Endodermal cell (in vitro differentiated cells): ENCODE results near the gene SMYD1. TPM values are rescaled to one million over a fixed set of nuclear protein-coding genes. Genes with fewer than 3 reads are reported as not detected.

Experiments
- DNase-seq: peaks from one replicate; pipeline ENCODE4 v3.0.0-alpha.2; 2017
- H3K27ac ChIP-seq: 2 replicates; pipeline ENCODE4 v1.5.1; 2013; ENCODE audit warnings: mild to moderate bottlenecking, low read depth, low read length, moderate library complexity
- H3K27me3 ChIP-seq: 2 replicates; pipeline ENCODE4 v1.6.1; 2013; ENCODE audit warnings: mild to moderate bottlenecking, low read length, moderate library complexity; ENCODE audit not compliant: insufficient read depth, control insufficient read depth, poor library complexity, severe bottlenecking
- H3K36me3 ChIP-seq: 2 replicates; pipeline ENCODE4 v1.7.0; 2013; ENCODE audit warnings: mild to moderate bottlenecking, low read length, moderate library complexity; ENCODE audit not compliant: control insufficient read depth, insufficient read depth
- H3K4me1 ChIP-seq: one replicate; pipeline ENCODE4 v1.7.0; 2013; ENCODE audit warnings: low read length; ENCODE audit not compliant: control insufficient read depth, insufficient read depth
- H3K4me3 ChIP-seq: 2 replicates; pipeline ENCODE4 v1.5.1; 2013; ENCODE audit warnings: mild to moderate bottlenecking, low read length, moderate library complexity
- H3K9ac ChIP-seq: 2 replicates; pipeline ENCODE4 v1.6.1; 2013; ENCODE audit warnings: mild to moderate bottlenecking, low read length, moderate library complexity; ENCODE audit not compliant: poor library complexity, severe bottlenecking; ENCODE audit errors: extremely low read depth
- H3K9me3 ChIP-seq: 2 replicates; pipeline ENCODE4 v1.6.1; 2013; ENCODE audit warnings: mild to moderate bottlenecking, low read length, moderate library complexity; ENCODE audit not compliant: control insufficient read depth
- H3K27ac Mint-ChIP-seq: 2 replicates; pipeline ENCODE4 v1.8.0; 2020; ENCODE audit warnings: mixed read lengths
- H3K27me3 Mint-ChIP-seq: 2 replicates; pipeline ENCODE4 v1.8.0; 2021; ENCODE audit warnings: mild to moderate bottlenecking, mixed read lengths; ENCODE audit not compliant: insufficient read depth
- H3K36me3 Mint-ChIP-seq: 2 replicates; pipeline ENCODE4 v1.8.0; 2020; ENCODE audit warnings: low read depth, mixed read lengths
- H3K4me1 Mint-ChIP-seq: 2 replicates; pipeline ENCODE4 v1.8.0; 2020; ENCODE audit warnings: mixed read lengths
- H3K4me3 Mint-ChIP-seq: 2 replicates; pipeline ENCODE4 v1.8.0; 2020; ENCODE audit warnings: mild to moderate bottlenecking, moderate library complexity, mixed read lengths
- H3K9me3 Mint-ChIP-seq: 2 replicates; pipeline ENCODE4 v1.8.0; 2020; ENCODE audit warnings: mild to moderate bottlenecking, mixed read lengths
- WGBS, 2 experiments: methylation state at CpG; one replicate each; pipeline versions ENCODE4 v1.1.5 to v1.1.7; 2013; ENCODE audit warnings: missing lambda C conversion rate in 2 of 2, mixed read lengths in 1 of 2; ENCODE audit not compliant: insufficient coverage in 1 of 2, insufficient read length in 1 of 2; 5-methylcytosine and 5-hydroxymethylcytosine counted together
- total RNA-seq, 2 donors: library from RNA; stranded (reverse); fragmentation: NEBNext Ultra II Directional in 1 of 2; extraction: Animal tissue kit (Norgen Biotek cat#: 25700) in 1 of 2; gene quantifications; 2 replicates in 1 of 2; 3 replicates in 1 of 2; pipeline ENCODE4 v1.2.1, GENCODE V29; 2021
- TF ChIP-seq, protein P1 (sequence below): fragments of 200-600 bp; sonication (generic); conservative IDR thresholded peaks from 2 replicates; pipeline ENCODE4 v1.5.0; 2021; ENCODE audit warnings: antibody characterized with exemption, mild to moderate bottlenecking

Gene SMYD1
- total RNA-seq, 2 donors from 2014 or later: not detected

DNA sequence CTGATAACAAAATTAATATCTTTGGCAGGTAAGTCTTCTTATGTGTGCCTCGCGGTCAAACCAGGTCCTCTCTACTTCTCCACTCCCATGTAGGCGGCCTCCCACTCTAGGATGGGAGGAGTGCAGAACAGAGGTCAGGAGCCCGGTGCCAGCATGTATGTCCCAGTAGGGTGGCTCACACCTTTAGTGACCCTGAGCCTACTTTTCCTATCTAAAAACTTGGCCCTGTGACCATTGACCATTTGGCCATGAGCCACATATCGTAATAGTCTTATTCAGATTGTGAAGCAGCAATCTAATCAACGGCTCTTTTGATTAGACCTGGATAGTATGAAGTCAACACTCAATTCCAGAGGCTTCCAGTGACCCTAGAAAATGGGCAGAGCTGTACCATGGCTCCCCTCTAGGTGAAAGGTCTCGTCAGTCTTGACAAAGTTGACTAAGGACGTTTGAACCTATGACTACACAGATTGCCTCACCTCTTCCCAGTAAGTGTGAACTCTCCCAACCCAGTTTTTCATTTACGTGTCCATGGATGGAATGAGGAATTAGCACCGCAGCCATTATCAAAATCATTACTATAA is 77.4 kb downstream of the SMYD1 start:
- Histone ChIP-seq H3K36me3 (no peaks in the 10 kb centered on the region), H3K9ac (no peak overlapping the region), H3K27ac (no peak overlapping the region), H3K4me3 (no peak overlapping the region), H3K27me3 (peaks cover 12% of the 10 kb centered on the region), H3K4me1 (no peaks in the 10 kb centered on the region), H3K9me3 (peaks cover 9% of the 10 kb centered on the region)
- 90 to 93% methylated on average over 8 to 10 of the region's 10 CpGs for WGBS, 2 experiments
- TF ChIP-seq, protein P1, sequence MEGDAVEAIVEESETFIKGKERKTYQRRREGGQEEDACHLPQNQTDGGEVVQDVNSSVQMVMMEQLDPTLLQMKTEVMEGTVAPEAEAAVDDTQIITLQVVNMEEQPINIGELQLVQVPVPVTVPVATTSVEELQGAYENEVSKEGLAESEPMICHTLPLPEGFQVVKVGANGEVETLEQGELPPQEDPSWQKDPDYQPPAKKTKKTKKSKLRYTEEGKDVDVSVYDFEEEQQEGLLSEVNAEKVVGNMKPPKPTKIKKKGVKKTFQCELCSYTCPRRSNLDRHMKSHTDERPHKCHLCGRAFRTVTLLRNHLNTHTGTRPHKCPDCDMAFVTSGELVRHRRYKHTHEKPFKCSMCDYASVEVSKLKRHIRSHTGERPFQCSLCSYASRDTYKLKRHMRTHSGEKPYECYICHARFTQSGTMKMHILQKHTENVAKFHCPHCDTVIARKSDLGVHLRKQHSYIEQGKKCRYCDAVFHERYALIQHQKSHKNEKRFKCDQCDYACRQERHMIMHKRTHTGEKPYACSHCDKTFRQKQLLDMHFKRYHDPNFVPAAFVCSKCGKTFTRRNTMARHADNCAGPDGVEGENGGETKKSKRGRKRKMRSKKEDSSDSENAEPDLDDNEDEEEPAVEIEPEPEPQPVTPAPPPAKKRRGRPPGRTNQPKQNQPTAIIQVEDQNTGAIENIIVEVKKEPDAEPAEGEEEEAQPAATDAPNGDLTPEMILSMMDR: no peak
- DNase-seq: no peak
- H3K9me3 Mint-ChIP-seq: peaks cover 10% of the 10 kb centered on the region
- H3K27me3 Mint-ChIP-seq: peaks cover 15% of the 10 kb centered on the region
- no peaks in the 10 kb centered on the region for H3K4me1 Mint-ChIP-seq
- no peaks in the 10 kb centered on the region for H3K36me3 Mint-ChIP-seq
- H3K27ac Mint-ChIP-seq: no peak overlapping the region
- no peak overlapping the region for H3K4me3 Mint-ChIP-seq

DNA sequence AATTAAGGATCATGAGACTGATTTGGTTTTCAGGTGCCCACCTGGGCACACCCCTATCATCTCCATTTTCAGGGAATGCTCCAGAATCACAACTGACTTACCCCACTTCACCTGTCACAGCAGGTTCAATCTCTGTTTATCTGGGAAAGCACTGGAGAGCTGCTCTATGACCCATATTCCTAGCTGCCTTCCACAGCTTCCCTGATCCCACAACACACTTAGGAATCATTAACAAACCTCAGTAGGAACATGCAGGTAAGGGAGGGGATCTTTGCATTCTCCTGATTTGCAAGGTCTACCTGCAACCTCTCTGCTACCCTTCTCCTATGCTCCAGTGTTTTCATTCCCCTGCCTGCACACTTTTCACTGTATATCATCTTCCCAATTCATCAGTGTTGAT is 79.0 kb downstream of the SMYD1 start:
- no peaks in the 10 kb centered on the region for H3K4me1 ChIP-seq
- H3K27me3 Mint-ChIP-seq: peaks cover 14% of the 10 kb centered on the region

DNA sequence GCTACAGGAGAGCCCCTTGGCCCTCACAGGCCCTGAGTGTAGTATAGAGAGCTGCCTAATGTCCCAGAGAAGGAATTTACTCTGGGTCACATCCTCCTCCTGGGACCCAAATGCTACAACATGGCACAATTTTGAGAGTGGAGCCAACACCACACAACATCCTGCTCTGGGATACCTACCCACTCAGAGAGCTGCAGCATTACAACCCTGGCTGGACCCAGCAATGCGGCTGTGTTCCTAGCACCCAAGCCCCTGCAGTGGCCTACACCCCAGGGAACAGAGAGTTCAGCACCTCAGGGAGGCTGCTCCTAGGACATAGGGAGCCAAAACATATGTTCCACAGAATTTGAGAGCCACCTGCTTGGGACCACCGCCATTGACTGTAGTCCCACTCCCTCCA is 79.5 kb downstream of the SMYD1 start:
- peaks cover 11% of the 10 kb centered on the region for H3K27me3 Mint-ChIP-seq
- no peaks in the 10 kb centered on the region for H3K4me1 ChIP-seq
- WGBS, 2 experiments: 86 to 90% methylated on average over 1 to 2 of the region's 2 CpGs
- no peak overlapping the region for H3K4me3 ChIP-seq
- no peaks in the 10 kb centered on the region for H3K36me3 Mint-ChIP-seq
- H3K27me3 ChIP-seq: no peaks in the 10 kb centered on the region
- H3K9me3 Mint-ChIP-seq: peaks cover 10% of the 10 kb centered on the region
- no peak for DNase-seq
- no peak overlapping the region for H3K4me3 Mint-ChIP-seq
- H3K36me3 ChIP-seq: no peaks in the 10 kb centered on the region
- no peak overlapping the region for H3K27ac ChIP-seq
- H3K27ac Mint-ChIP-seq: no peak overlapping the region
- H3K4me1 Mint-ChIP-seq: no peaks in the 10 kb centered on the region
- H3K9ac ChIP-seq: no peak overlapping the region
- TF ChIP-seq, protein P1: no peak
- H3K9me3 ChIP-seq: peaks cover 9% of the 10 kb centered on the region

More for the DNA sequence above, 79.0 kb downstream of the SMYD1 start:
- Histone ChIP-seq H3K36me3 (no peaks in the 10 kb centered on the region), H3K9me3 (peaks cover 9% of the 10 kb centered on the region), H3K27me3 (peaks cover 5% of the 10 kb centered on the region), H3K27ac (no peak overlapping the region), H3K4me3 (no peak overlapping the region), H3K9ac (no peak overlapping the region)
- H3K36me3 Mint-ChIP-seq: no peaks in the 10 kb centered on the region
- no peaks in the 10 kb centered on the region for H3K4me1 Mint-ChIP-seq
- TF ChIP-seq, protein P1: no peak
- no peak overlapping the region for H3K27ac Mint-ChIP-seq
- no peak overlapping the region for H3K4me3 Mint-ChIP-seq
- peaks cover 10% of the 10 kb centered on the region for H3K9me3 Mint-ChIP-seq
- DNase-seq: no peak
